ENCODE measurements around the gene HSP90B1.

DNA sequence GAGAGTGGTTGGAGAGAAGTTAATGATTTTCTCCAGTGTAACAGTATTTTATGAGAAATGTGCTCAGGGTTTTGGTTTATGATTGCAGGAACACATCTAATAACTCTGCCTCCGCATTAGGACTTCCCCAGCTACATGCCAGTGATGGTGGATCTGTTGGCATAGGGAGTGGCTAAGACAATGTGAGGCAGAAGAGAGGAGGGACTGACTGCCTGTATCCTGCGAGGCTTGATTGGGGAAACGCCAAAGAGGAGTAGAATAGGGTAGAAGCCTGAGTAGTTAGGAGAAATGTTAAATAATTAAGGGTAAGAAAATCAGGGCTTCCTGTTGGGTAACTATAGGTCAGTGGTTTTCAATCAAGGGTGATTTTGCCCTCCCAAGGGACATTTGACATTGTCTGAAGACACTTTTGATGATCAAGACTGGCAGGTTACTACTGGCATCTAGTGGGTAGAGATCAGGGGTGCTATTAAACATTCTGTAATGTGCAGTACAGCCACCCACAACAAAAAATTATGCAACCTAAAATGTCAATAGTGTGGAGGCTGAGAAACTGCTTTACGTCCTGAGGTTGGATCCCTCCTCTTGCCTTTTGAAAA is 48.3 kb downstream of the HSP90B1 start:
- no peak for TF ChIP-seq CTCF (IDR thresholded peaks at IDR 0.05; ENCODE audit: low read depth, low read length, poor library complexity, severe bottlenecking)
- TF ChIP-seq EZH2phosphoT487 (IDR thresholded peaks at IDR 0.05; ENCODE audit: borderline replicate concordance, low read length) = no peak

Data from DOHH2 (cell line).